GM12878 (cell line): ENCODE measurements around the gene STK17A. TPM values are rescaled to one million over a fixed set of nuclear protein-coding genes. Genes with fewer than 3 reads are reported as not detected.

Experiments
- ATAC-seq: fragments of 200-7000 bp; cut with Tn5 transposase; 3 replicates; pipeline ENCODE4 v1.9.1; 2020; ENCODE audit warnings: mild to moderate bottlenecking, moderate library complexity
- BruUV-seq: library from RNA; stranded (reverse); fragments of 400-500 nt; replicated peaks from 2 replicates; lab custom pipeline; 2021; lab: Mats Ljungman, UMichigan
- CTCF ChIA-PET: fragments of 300-600 bp; sonication (Branson Sonifier 250); formaldehyde crosslinking; extraction: SDS; loops from one replicate; lab custom pipeline; 2021; ENCODE audit warnings: inconsistent platforms; lab: Yijun Ruan, JAX
- POLR2A ChIA-PET: fragments of 350-600 bp; formaldehyde crosslinking; extraction: SDS; loops from one replicate; lab custom pipeline; 2021; ENCODE audit warnings: inconsistent platforms; lab: Charles Lee
- RAD21 ChIA-PET: fragments of 300-600 bp; sonication (Branson Sonifier 250); formaldehyde crosslinking; loops from one replicate; lab custom pipeline; 2023; ENCODE audit warnings: antibody characterized with exemption; ENCODE audit not compliant: unreplicated experiment; lab: Charles Lee
- SMC1A ChIA-PET: fragments of 300-600 bp; sonication (Branson Sonifier 250); formaldehyde crosslinking; loops from one replicate; lab custom pipeline; 2023; ENCODE audit not compliant: unreplicated experiment, uncharacterized antibody; lab: Charles Lee
- DNase-seq: peaks from one replicate; pipeline ENCODE4 v3.0.0-alpha.2; 2011; ENCODE audit warnings: low read depth, low spot score
- FAIRE-seq: peaks from 3 replicates; lab custom pipeline; 2011; peaks lifted over from hg19 to GRCh38; lab: Jason Lieb, UNC
- H2AFZ ChIP-seq: 2 replicates; pipeline ENCODE4 v1.6.0; 2011; ENCODE audit warnings: low read depth, low read length, control low read depth; ENCODE audit not compliant: control insufficient read depth
- H3K27ac ChIP-seq: 2 replicates; pipeline ENCODE4 v1.5.1; 2011; ENCODE audit warnings: control low read depth; ENCODE audit not compliant: control insufficient read depth, insufficient read depth
- H3K27me3 ChIP-seq, 2 experiments: replicated peaks in 1 of 2; 2 replicates each; pipeline versions ENCODE4 v1.6.0 to v1.6.1; 2011; ENCODE audit warnings: low read length in 1 of 2; ENCODE audit not compliant: control insufficient read depth in 2 of 2, insufficient read depth in 2 of 2
- H3K36me3 ChIP-seq, 2 experiments: 2 replicates each; pipeline ENCODE4 v1.5.1; 2011; ENCODE audit warnings: low read length in 1 of 2; ENCODE audit not compliant: control insufficient read depth in 2 of 2, insufficient read depth in 2 of 2
- H3K4me1 ChIP-seq: 2 replicates; pipeline ENCODE4 v1.6.1; 2011; ENCODE audit warnings: mild to moderate bottlenecking, low read length, moderate library complexity, mixed read lengths; ENCODE audit not compliant: control insufficient read depth, insufficient read depth
- H3K4me2 ChIP-seq: 2 replicates; pipeline ENCODE4 v1.6.0; 2011; ENCODE audit warnings: control low read depth; ENCODE audit not compliant: control insufficient read depth, insufficient read depth
- H3K4me3 ChIP-seq: fragments of 200-600 bp; sonication (generic); 2 replicates; pipeline ENCODE4 v1.5.1; 2016
- H3K79me2 ChIP-seq: 2 replicates; pipeline ENCODE4 v1.6.0; 2011; ENCODE audit warnings: low read length; ENCODE audit not compliant: control insufficient read depth, insufficient read depth
- H3K9ac ChIP-seq: 2 replicates; pipeline ENCODE4 v1.8.0; 2011; ENCODE audit warnings: low read length, control low read depth, mixed read lengths; ENCODE audit not compliant: control insufficient read depth, insufficient read depth
- H3K9me3 ChIP-seq: replicated peaks from 3 replicates; pipeline ENCODE4 v1.5.1; 2011; ENCODE audit warnings: mild to moderate bottlenecking, low read length; ENCODE audit not compliant: control insufficient read depth, insufficient read depth
- H4K20me1 ChIP-seq: 2 replicates; pipeline ENCODE4 v1.6.0; 2011; ENCODE audit not compliant: control insufficient read depth, insufficient read depth
- CBFB ChIP-seq: IDR thresholded peaks from 2 replicates; pipeline ENCODE4 v1.6.1; 2016; ENCODE audit warnings: antibody characterized with exemption, low read depth
- PML ChIP-seq: IDR thresholded peaks from 2 replicates; pipeline ENCODE4 v1.6.1; 2012; ENCODE audit warnings: low read length, inconsistent platforms
- WGBS: methylation state at CpG from one replicate; pipeline ENCODE4 v1.1.6; 2016; ENCODE audit warnings: low lambda C conversion rate; ENCODE audit not compliant: insufficient replicate concordance, insufficient coverage; ENCODE audit errors: missing lambda C conversion rate; 5-methylcytosine and 5-hydroxymethylcytosine counted together
- in situ Hi-C: fragments of 300-500 bp; cut with MboI; formaldehyde crosslinking; loops from 9 replicates; pipeline ENCODE4 v1.14.3; 2018; ENCODE audit warnings: mixed read lengths
- intact Hi-C: fragments of 100-400 bp; cut with micrococcal nuclease; formaldehyde crosslinking; loops from one replicate; pipeline ENCODE4 v1.14.2; 2022; ENCODE audit not compliant: unreplicated experiment
- polyA plus RNA-seq, 11 experiments: library from polyadenylated mRNA; depleted of rRNA in 4 of 11; unstranded in 6 of 11; stranded (reverse) in 5 of 11; fragments of >200 nt; fragmentation: Nextera tagmentation in 4 of 11; fragmentation: Illumina TruSeq in 1 of 11; extraction: Ambion mirVana in 4 of 11; extraction: Trizol in 1 of 11; gene quantifications; 1 replicate in 1 of 11; 2 replicates in 10 of 11; pipeline versions ENCODE4 v1.2.1 to v1.2.3, GENCODE V29; 2011 to 2016; ENCODE audit warnings: inconsistent platforms in 2 of 11, missing spikeins in 2 of 11, low read depth in 1 of 11
- total RNA-seq, 4 experiments: library from RNA; depleted of rRNA in 3 of 4; stranded (reverse); fragments of >200 nt in 3 of 4; fragmentation: Illumina TruSeq in 1 of 4; extraction: Trizol in 1 of 4; gene quantifications; 2 replicates each; pipeline versions ENCODE4 v1.2.1 to v1.2.3, GENCODE V29; 2013 to 2021
- TF ChIP-seq, protein P1 (sequence below): fragments of 450-650 bp; IDR thresholded peaks from 2 replicates; pipeline ENCODE4 v1.6.1; 2016; ENCODE audit warnings: mild to moderate bottlenecking

STK17A gene
- total and polyA plus RNA-seq, 10 of the 15 experiments (the other 5 are each of a cell fraction or from before 2014, with no cell fraction given) = 18.5 to 91.6 (median 70.8) TPM

DNA sequence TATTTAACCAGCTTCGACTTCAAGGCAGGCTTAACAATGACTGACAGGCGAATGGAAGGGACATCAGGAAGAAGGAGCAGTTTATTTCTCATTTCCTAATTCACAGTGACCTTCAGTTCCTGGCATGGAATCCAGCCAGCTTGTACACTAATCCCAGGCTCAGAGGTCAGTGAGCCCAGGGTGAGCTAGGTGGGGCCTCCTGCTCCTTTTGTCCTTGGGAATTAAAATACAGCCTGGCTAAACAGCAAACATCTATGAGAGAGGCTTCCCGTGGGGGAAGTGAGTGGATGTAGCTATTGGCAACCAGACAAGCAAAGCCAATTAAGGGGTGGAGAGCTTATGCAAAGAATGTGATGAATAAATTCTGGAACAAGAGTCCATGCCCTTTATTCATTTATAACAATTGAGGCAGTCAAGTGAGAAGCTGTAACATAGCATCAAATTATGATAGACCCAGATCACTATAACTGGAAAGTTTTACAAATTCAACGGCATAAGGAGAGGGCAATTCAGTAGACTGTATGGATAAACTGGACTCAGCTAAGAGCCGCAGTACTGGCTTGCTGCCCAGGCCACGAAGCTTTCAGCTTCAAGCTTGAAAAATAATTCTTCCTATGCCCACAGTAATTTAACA is 57.1 kb downstream of the STK17A start:
- CTCF ChIA-PET = interaction anchor here (0.6 to 3.1 kb wide), 9 partner anchors 12 to 199 kb away, joined by 3 to 12 read pairs (median 5); partner anchors contain the start of gene STK17A
- H3K4me2 ChIP-seq = no peak overlapping the region
- intact Hi-C loops (no loop called here), in situ Hi-C loops (no loop called here)
- FAIRE-seq = no peak
- no peak for DNase-seq
- H2AFZ ChIP-seq = no peak overlapping the region
- H3K27me3 ChIP-seq = no peaks in the 10 kb centered on the region
- no peaks in the 10 kb centered on the region for H3K9me3 ChIP-seq
- no peaks in the 10 kb centered on the region for H3K4me1 ChIP-seq
- H3K27ac ChIP-seq = no peak overlapping the region
- TF ChIP-seq, protein P1, sequence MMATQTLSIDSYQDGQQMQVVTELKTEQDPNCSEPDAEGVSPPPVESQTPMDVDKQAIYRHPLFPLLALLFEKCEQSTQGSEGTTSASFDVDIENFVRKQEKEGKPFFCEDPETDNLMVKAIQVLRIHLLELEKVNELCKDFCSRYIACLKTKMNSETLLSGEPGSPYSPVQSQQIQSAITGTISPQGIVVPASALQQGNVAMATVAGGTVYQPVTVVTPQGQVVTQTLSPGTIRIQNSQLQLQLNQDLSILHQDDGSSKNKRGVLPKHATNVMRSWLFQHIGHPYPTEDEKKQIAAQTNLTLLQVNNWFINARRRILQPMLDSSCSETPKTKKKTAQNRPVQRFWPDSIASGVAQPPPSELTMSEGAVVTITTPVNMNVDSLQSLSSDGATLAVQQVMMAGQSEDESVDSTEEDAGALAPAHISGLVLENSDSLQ = 0 out of 2 replicates have a peak, but pooled peaks have one; percentile 18
- TF ChIP-seq CBFB = no peak
- TF ChIP-seq, all 136 proteins: peak for 1
- ChIA-PET RAD21 (interaction anchor here (1.0 to 1.8 kb wide), 2 partner anchors 8 to 60 kb away, joined by 3 to 7 read pairs; no protein-coding TSS in a partner anchor), SMC1A (interaction anchor here (0.8 to 13.8 kb wide), 7 partner anchors 10 to 195 kb away, joined by 3 to 146 read pairs (median 5); partner anchors contain the start of gene STK17A), POLR2A (interaction anchor here (1.2 to 2.1 kb wide), 4 partner anchors 9 to 60 kb away, joined by 3 to 10 read pairs (median 4); no protein-coding TSS in a partner anchor)
- no peak overlapping the region for H3K9ac ChIP-seq
- H4K20me1 ChIP-seq = peaks cover 3% of the 10 kb centered on the region; the same call in 1 of the 2 replicates
- BruUV-seq = no TSS peak
- no peaks in the 10 kb centered on the region; the same call in 1 of the 2 replicates for H3K79me2 ChIP-seq
- ATAC-seq = no peak
- H3K4me3 ChIP-seq = no peak overlapping the region
- WGBS = 92% methylated on average over 6 of the region's 6 CpGs
- H3K36me3 ChIP-seq = peaks cover 25 to 48% of the 10 kb centered on the region in 2 experiments

DNA sequence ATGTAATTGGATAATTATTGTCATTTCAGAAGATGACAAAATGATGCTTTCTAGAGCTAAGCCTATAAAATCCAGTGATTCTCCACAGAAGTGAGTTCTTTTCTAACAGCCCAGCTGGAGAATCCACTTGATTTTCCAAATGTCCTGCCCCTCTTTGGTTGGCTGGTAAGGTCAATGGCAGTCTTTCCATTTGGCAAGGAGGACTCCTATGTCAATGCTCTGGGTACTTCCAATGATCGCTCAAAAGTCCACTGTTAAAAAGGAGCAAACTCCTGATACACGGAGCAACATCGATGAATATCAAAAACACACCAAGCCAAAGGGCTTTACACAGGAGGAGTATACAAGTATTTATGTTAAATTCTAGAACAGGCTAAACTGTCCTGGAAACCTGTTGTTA is 57.8 kb downstream of the STK17A start:
- CTCF ChIA-PET = interaction anchor here (0.8 to 3.1 kb wide), 6 partner anchors 13 to 199 kb away, joined by 3 to 12 read pairs (median 8); partner anchors contain the start of gene STK17A
- RAD21 ChIA-PET = interaction anchor here (0.7 kb wide), 1 partner anchor 59 kb away, joined by 3 read pairs; no protein-coding TSS in a partner anchor
- no peak overlapping the region for H3K27ac ChIP-seq

More for the DNA sequence above, 57.8 kb downstream of the STK17A start:
- Histone ChIP-seq H3K4me2 (no peak overlapping the region), H3K9ac (no peak overlapping the region), H3K79me2 (peaks cover 5% of the 10 kb centered on the region), H3K4me1 (peaks cover 6% of the 10 kb centered on the region), H3K4me3 (no peak overlapping the region), H3K9me3 (no peaks in the 10 kb centered on the region), H3K27me3 (no peaks in the 10 kb centered on the region), H2AFZ (no peak overlapping the region), H4K20me1 (peaks cover 3% of the 10 kb centered on the region; the same call in 1 of the 2 replicates), H3K36me3 (peaks cover 23 to 49% of the 10 kb centered on the region in 2 experiments)
- TF ChIP-seq, protein P1 = no peak
- 0 out of 2 replicates have a peak, but pooled peaks have one; percentile 10 for TF ChIP-seq PML
- POLR2A ChIA-PET = interaction anchor here (1.3 to 2.1 kb wide), 3 partner anchors 9 to 59 kb away, joined by 4 to 10 read pairs (median 5); no protein-coding TSS in a partner anchor
- in situ Hi-C loops = no loop called here
- SMC1A ChIA-PET = interaction anchor here (1.4 to 13.8 kb wide), 4 partner anchors 10 to 59 kb away, joined by 5 to 146 read pairs (median 25); partner anchors contain the start of gene STK17A
- intact Hi-C loops = no loop called here
- 100% methylated on average over 3 of the region's 3 CpGs for WGBS
- DNase-seq (no peak), ATAC-seq (no peak), FAIRE-seq (no peak)
- no TSS peak for BruUV-seq
